Parathyroid adenoma (tissue), 2 donors: ENCODE measurements around the gene FEM1C.

Experiments used
- H2AFZ ChIP-seq: fragments of 300-600 bp; sonication (generic); one replicate; pipeline ENCODE4 v1.7.0; 2017; ENCODE audit warnings: antibody characterized with exemption, mild to moderate bottlenecking
- H3K27ac ChIP-seq: fragments of 300-600 bp; sonication (generic); one replicate; pipeline ENCODE4 v1.7.0; 2017
- H3K27me3 ChIP-seq: fragments of 300-600 bp; sonication (generic); one replicate; pipeline ENCODE4 v1.7.0; 2017; ENCODE audit warnings: low read length; ENCODE audit not compliant: control insufficient read depth, insufficient read depth
- H3K36me3 ChIP-seq: fragments of 300-600 bp; sonication (generic); one replicate; pipeline ENCODE4 v1.7.0; 2017; ENCODE audit warnings: low read length; ENCODE audit not compliant: control insufficient read depth, insufficient read depth
- H3K4me1 ChIP-seq: fragments of 300-600 bp; sonication (generic); one replicate; pipeline ENCODE4 v1.7.0; 2017; ENCODE audit warnings: control low read depth
- H3K4me2 ChIP-seq: fragments of 300-600 bp; sonication (generic); one replicate; pipeline ENCODE4 v1.7.0; 2017; ENCODE audit warnings: low read length
- H3K4me3 ChIP-seq: fragments of 300-600 bp; sonication (generic); one replicate; pipeline ENCODE4 v1.7.0; 2017; ENCODE audit warnings: low read depth, low read length
- H3K79me2 ChIP-seq: fragments of 300-600 bp; sonication (generic); one replicate; pipeline ENCODE4 v1.7.0; 2017; ENCODE audit warnings: control low read depth
- H3K9ac ChIP-seq: fragments of 300-600 bp; sonication (generic); one replicate; pipeline ENCODE4 v1.7.0; 2017; ENCODE audit warnings: mild to moderate bottlenecking
- H3K9me3 ChIP-seq: fragments of 300-600 bp; sonication (generic); one replicate; pipeline ENCODE4 v1.7.0; 2017; ENCODE audit warnings: low read length; ENCODE audit not compliant: control insufficient read depth
- CTCF ChIP-seq: fragments of 300-600 bp; sonication (generic); IDR thresholded peaks from one replicate; pipeline ENCODE4 v1.7.0; 2017; ENCODE audit warnings: antibody characterized with exemption, mild to moderate bottlenecking
- donor health status: primary hyperparathyroidism.

FEM1C gene

DNA sequence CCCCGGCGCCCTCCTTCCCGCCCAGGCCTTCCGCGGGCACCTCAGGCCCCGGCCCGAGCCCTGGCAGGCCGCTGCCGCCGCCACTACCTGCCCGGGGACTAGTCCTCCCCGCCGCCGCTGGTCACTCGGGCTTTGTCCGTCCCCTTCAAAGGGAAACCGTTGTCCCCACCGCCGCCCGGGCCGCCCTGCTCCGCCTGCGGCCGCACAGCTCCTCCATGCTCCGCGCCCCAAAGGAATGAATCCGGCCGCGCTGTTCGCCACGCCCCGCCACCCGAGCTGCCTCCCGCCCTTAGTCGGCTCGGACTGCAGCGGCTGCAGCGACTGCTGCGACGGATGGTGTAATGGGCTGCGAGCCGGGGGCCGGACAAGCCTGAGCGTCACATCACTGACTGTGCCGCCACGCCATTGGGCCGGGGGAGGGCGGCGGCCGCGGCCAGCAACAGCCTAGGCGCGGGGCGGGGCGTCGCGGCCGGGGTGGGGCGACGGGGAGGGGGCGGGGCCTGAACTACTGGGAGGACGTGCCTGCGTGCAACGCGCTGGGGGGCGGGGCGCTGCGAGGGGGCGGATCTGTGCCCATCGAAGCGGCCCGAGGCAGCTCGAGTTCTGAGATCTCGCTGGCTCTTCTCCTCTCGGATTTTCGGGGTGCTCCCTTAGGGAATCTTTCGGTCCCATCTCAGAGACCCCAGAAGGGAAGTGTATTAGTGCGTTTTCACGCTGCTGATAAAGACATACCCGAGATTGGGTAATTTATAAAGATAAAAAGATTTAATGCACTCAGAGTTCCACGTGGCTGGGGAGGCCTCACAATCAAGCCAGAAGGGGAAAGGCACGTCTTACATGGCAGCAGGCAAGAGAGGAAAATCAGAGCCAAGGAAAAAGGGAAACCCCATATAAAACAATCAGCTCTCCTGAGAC, at the start of gene FEM1C:
TSS of gene FEM1C (minus strand) at position 340 of the 915 bp plus-strand sequence. CDS start 1,282 bp downstream, outside the sequence.
- Histone ChIP-seq H3K9me3 (no peaks in the 10 kb centered on the region), H3K4me2 (peak within 1 kb of the TSS; percentile 90), H3K36me3 (no peaks in the 10 kb centered on the region), H3K27me3 (no peaks in the 10 kb centered on the region), H3K79me2 (peaks cover under 1% of the 10 kb centered on the region), H2AFZ (peak within 1 kb of the TSS; percentile 81), H3K4me3 (peak within 1 kb of the TSS; percentile 85), H3K4me1 (peaks cover 14% of the 10 kb centered on the region), H3K9ac (peak within 1 kb of the TSS; percentile 16), H3K27ac (peak within 1 kb of the TSS; percentile 83)
- TF ChIP-seq CTCF, result no peak

DNA sequence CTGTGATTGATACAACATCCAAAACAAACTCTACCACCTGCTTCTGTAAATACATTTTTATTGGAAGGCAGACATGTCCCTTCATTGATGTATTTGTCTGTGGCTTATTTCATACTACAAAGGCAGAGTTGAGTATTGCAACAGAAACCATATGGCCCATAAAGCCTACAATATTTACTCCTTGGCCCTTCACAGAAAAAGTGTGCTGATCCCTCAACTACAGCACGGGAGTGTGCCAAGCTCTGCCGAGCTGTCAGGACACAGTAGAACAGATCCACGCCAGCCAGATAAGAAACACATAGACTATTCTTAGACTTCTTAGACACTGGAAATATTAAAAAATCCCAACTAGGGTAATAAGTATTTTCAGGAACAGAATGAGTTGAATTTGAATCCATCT, 44.5 kb upstream of the FEM1C start:
- H2AFZ ChIP-seq, result no peak overlapping the region
- no peaks in the 10 kb centered on the region for H3K79me2 ChIP-seq
- H3K9me3 ChIP-seq, result no peaks in the 10 kb centered on the region
- no peaks in the 10 kb centered on the region for H3K36me3 ChIP-seq
- no peak overlapping the region for H3K27ac ChIP-seq
- TF ChIP-seq CTCF, result no peak
- no peak overlapping the region for H3K4me2 ChIP-seq
- no peaks in the 10 kb centered on the region for H3K27me3 ChIP-seq
- no peak overlapping the region for H3K9ac ChIP-seq
- H3K4me3 ChIP-seq, result no peak overlapping the region
- H3K4me1 ChIP-seq, result no peaks in the 10 kb centered on the region

GRCh38 chr5:115588640-115589039, 44.1 kb upstream of the FEM1C start:
- no peaks in the 10 kb centered on the region for H3K9me3 ChIP-seq
- H3K27me3 ChIP-seq, result no peaks in the 10 kb centered on the region
- no peaks in the 10 kb centered on the region for H3K36me3 ChIP-seq
- no peaks in the 10 kb centered on the region for H3K4me1 ChIP-seq
- no peak overlapping the region for H3K4me3 ChIP-seq
- TF ChIP-seq CTCF, result no peak
- H3K4me2 ChIP-seq, result no peak overlapping the region
- H2AFZ ChIP-seq, result no peak overlapping the region
- H3K79me2 ChIP-seq, result no peaks in the 10 kb centered on the region
- H3K27ac ChIP-seq, result no peak overlapping the region
- H3K9ac ChIP-seq, result no peak overlapping the region

- Histone ChIP-seq H3K4me3 (no peak overlapping the region), H3K27ac (no peak overlapping the region), H3K27me3 (no peaks in the 10 kb centered on the region), H3K9ac (no peak overlapping the region), H3K4me2 (no peak overlapping the region), H2AFZ (no peak overlapping the region), H3K79me2 (no peaks in the 10 kb centered on the region), H3K36me3 (no peaks in the 10 kb centered on the region), H3K9me3 (no peaks in the 10 kb centered on the region), H3K4me1 (no peaks in the 10 kb centered on the region)
- TF ChIP-seq CTCF, result peak; percentile 50
These were observed 42.1 kb upstream of the FEM1C start for GRCh38 chr5:115586525-115587146.
